Peyer's patch (tissue), 4 donors: ENCODE results near the gene ALDH3B1.

Experiments
- CTCF ChIP-seq, 6 experiments: fragments of 450-650 bp in 4 of 6; fragments of 200-600 bp in 2 of 6; sonication (generic) in 1 of 6; IDR thresholded peaks; one replicate each; pipeline ENCODE4 v1.5.1; 2017 to 2019; ENCODE audit warnings: antibody characterized with exemption in 6 of 6, mild to moderate bottlenecking in 3 of 6, moderate library complexity in 1 of 6
- POLR2A ChIP-seq, 2 donors: fragments of 450-650 bp; IDR thresholded peaks; one replicate each; pipeline ENCODE4 v1.5.1; 2017; ENCODE audit warnings: antibody characterized with exemption in 2 of 2, mild to moderate bottlenecking in 2 of 2, moderate library complexity in 2 of 2

DNA sequence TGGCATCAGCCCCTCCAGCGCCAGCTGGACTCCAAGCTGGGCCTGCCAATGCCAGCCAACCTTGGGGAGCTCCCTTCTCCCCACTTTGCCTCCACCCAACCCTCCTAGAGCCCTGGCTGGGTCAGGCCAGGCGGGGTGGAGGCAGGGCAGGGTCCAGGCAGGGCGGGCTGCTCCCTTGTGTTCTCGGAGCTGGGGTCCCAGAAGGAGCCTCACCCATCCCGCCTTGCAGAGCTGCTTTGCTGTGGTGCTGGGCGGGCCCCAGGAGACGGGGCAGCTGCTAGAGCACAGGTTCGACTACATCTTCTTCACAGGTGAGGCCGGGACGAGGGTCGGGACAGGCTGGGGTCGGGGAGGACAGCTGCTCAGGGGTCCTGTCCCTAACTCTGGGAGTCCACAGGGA, 9.4 kb downstream of the ALDH3B1 start:
- TF ChIP-seq POLR2A (IDR thresholded peaks at IDR 0.05) (no peak), CTCF (IDR thresholded peaks at IDR 0.05) (no peak)
